ENCODE measurements around the gene STS. TPM values are rescaled to one million over a fixed set of nuclear protein-coding genes. Genes with fewer than 3 reads are reported as not detected.

STS gene
- total and polyA plus RNA-seq, 10 of the 15 experiments (the other 5 are each of a cell fraction or from before 2014, with no cell fraction given), result 1.6 to 19.4 (median 4.7) TPM

- TF ChIP-seq, protein P1, sequence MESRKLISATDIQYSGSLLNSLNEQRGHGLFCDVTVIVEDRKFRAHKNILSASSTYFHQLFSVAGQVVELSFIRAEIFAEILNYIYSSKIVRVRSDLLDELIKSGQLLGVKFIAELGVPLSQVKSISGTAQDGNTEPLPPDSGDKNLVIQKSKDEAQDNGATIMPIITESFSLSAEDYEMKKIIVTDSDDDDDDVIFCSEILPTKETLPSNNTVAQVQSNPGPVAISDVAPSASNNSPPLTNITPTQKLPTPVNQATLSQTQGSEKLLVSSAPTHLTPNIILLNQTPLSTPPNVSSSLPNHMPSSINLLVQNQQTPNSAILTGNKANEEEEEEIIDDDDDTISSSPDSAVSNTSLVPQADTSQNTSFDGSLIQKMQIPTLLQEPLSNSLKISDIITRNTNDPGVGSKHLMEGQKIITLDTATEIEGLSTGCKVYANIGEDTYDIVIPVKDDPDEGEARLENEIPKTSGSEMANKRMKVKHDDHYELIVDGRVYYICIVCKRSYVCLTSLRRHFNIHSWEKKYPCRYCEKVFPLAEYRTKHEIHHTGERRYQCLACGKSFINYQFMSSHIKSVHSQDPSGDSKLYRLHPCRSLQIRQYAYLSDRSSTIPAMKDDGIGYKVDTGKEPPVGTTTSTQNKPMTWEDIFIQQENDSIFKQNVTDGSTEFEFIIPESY (IDR thresholded peaks at IDR 0.05), result no peak
- TF ChIP-seq ZNF24 (IDR thresholded peaks at IDR 0.05) (no peak), CEBPB (IDR thresholded peaks at IDR 0.05; ENCODE audit: borderline replicate concordance in 1 of 2, low read depth in 2 of 2, low read length in 2 of 2) (no peak), E4F1 (IDR thresholded peaks at IDR 0.05; ENCODE audit: borderline replicate concordance, partially characterized antibody) (no peak), SUZ12 (IDR thresholded peaks at IDR 0.05; ENCODE audit: unreplicated experiment) (no peak), IRF4 (IDR thresholded peaks at IDR 0.05; ENCODE audit: low read depth, low read length) (no peak), WRNIP1 (IDR thresholded peaks at IDR 0.05; ENCODE audit: borderline replicate concordance, low read depth, low read length) (no peak), NFIC (IDR thresholded peaks at IDR 0.05; ENCODE audit: low read depth, low read length) (no peak), KLF5 (IDR thresholded peaks at IDR 0.05; ENCODE audit: partially characterized antibody) (no peak), IKZF1 (conservative IDR thresholded peaks at IDR 0.05) (no peak), EGR1 (IDR thresholded peaks at IDR 0.05; ENCODE audit: borderline replicate concordance in 1 of 2, low read depth in 2 of 2, low read length in 2 of 2) (0 out of 3 replicates have a peak, but pooled peaks of 1 of the 2 experiments have one; percentile 1), RFX5 (IDR thresholded peaks at IDR 0.05; ENCODE audit: low read depth, low read length) (no peak), NR2C1 (IDR thresholded peaks at IDR 0.05) (no peak), POLR2AphosphoS5 (IDR thresholded peaks at IDR 0.05; ENCODE audit: low read length) (no peak; the same call in none of the 2 replicates), MAX (IDR thresholded peaks at IDR 0.05; ENCODE audit: low read depth, low read length) (peak; percentile 70), CHD4 (IDR thresholded peaks at IDR 0.05) (no peak)
- TF ChIP-seq, protein P2, sequence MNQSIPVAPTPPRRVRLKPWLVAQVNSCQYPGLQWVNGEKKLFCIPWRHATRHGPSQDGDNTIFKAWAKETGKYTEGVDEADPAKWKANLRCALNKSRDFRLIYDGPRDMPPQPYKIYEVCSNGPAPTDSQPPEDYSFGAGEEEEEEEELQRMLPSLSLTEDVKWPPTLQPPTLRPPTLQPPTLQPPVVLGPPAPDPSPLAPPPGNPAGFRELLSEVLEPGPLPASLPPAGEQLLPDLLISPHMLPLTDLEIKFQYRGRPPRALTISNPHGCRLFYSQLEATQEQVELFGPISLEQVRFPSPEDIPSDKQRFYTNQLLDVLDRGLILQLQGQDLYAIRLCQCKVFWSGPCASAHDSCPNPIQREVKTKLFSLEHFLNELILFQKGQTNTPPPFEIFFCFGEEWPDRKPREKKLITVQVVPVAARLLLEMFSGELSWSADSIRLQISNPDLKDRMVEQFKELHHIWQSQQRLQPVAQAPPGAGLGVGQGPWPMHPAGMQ (IDR thresholded peaks at IDR 0.05; ENCODE audit: borderline replicate concordance), result no peak
Measured at GRCh38 chrX:7147413-7147977, at the start of gene STS (continued).

All from GM12878 (cell line).